ENCODE data around the gene CHST11. TPM values are rescaled to one million over a fixed set of nuclear protein-coding genes. Genes with fewer than 3 reads are reported as not detected.

The CHST11 gene
- total RNA-seq, 1 experiment from 2014 or later = 3.4 TPM

GRCh38 chr12:104698871-104699270 lies 242.1 kb downstream of the CHST11 start:
- no peak for DNase-seq (ENCODE audit: low spot score)

- DNase-seq (ENCODE audit: low spot score) = no peak
Measured at GRCh38 chr12:104699489-104700190, 242.9 kb downstream of the CHST11 start.

- no peak for DNase-seq (ENCODE audit: low spot score)
Measured at GRCh38 chr12:104700324-104700723, 243.6 kb downstream of the CHST11 start.

GRCh38 chr12:104701301-104701700 lies 244.6 kb downstream of the CHST11 start:
- DNase-seq (ENCODE audit: low spot score) = no peak

GRCh38 chr12:104701756-104702155 lies 245.0 kb downstream of the CHST11 start:
- no peak for DNase-seq (ENCODE audit: low spot score)

- no peak for DNase-seq (ENCODE audit: low spot score)
Measured at GRCh38 chr12:104702565-104703139, 245.9 kb downstream of the CHST11 start.

GRCh38 chr12:104703372-104703771 lies 246.6 kb downstream of the CHST11 start:
- DNase-seq (ENCODE audit: low spot score) = no peak

- DNase-seq (ENCODE audit: low spot score) = no peak
Measured at GRCh38 chr12:104704224-104704779, 247.6 kb downstream of the CHST11 start.

GRCh38 chr12:104707194-104707593 lies 250.4 kb downstream of the CHST11 start:
- DNase-seq (ENCODE audit: low spot score) = no peak

GRCh38 chr12:104707794-104708558 lies 251.2 kb downstream of the CHST11 start:
- DNase-seq (ENCODE audit: low spot score) = no peak

GRCh38 chr12:104708891-104709290 lies 252.1 kb downstream of the CHST11 start:
- DNase-seq (ENCODE audit: low spot score) = no peak

GRCh38 chr12:104709692-104710435 lies 253.1 kb downstream of the CHST11 start:
- DNase-seq (ENCODE audit: low spot score) = no peak

- peak; percentile 31 for DNase-seq (ENCODE audit: low spot score)
Measured at GRCh38 chr12:104710940-104711689, 254.4 kb downstream of the CHST11 start.

GRCh38 chr12:104712477-104712876 lies 255.7 kb downstream of the CHST11 start:
- DNase-seq (ENCODE audit: low spot score) = no peak

- DNase-seq (ENCODE audit: low spot score) = no peak
Measured at GRCh38 chr12:104712968-104713367, 256.2 kb downstream of the CHST11 start.

GRCh38 chr12:104713444-104713843 lies 256.7 kb downstream of the CHST11 start:
- DNase-seq (ENCODE audit: low spot score) = no peak

GRCh38 chr12:104714369-104714768 lies 257.6 kb downstream of the CHST11 start:
- DNase-seq (ENCODE audit: low spot score) = no peak

GRCh38 chr12:104716172-104716571 lies 259.4 kb downstream of the CHST11 start:
- no peak for DNase-seq (ENCODE audit: low spot score)

GRCh38 chr12:104718304-104718929 lies 261.7 kb downstream of the CHST11 start:
- no peak for DNase-seq (ENCODE audit: low spot score)

- DNase-seq (ENCODE audit: low spot score) = no peak
Measured at GRCh38 chr12:104719700-104720338, 263.1 kb downstream of the CHST11 start.

All from H4 (cell line).